H1 (cell line): ENCODE measurements around the gene FBH1. TPM values are rescaled to one million over a fixed set of nuclear protein-coding genes. Genes with fewer than 3 reads are reported as not detected.

Experiments
- CTCF ChIA-PET: fragments of 300-600 bp; sonication (Branson Sonifier 250); formaldehyde crosslinking; loops from one replicate; lab custom pipeline; 2021; ENCODE audit not compliant: partially characterized antibody; lab: Charles Lee
- POLR2A ChIA-PET: fragments of 300-600 bp; sonication (Branson Sonifier 250); formaldehyde crosslinking; loops from one replicate; lab custom pipeline; 2021; ENCODE audit warnings: inconsistent platforms; ENCODE audit not compliant: partially characterized antibody; lab: Charles Lee
- DNase-seq, 2 experiments: peaks; one replicate each; pipeline versions ENCODE4 v3.0.0 to v3.0.0-alpha.2; 2010 to 2022; ENCODE audit warnings: low spot score in 2 of 2, low read depth in 1 of 2, mixed read lengths in 1 of 2
- FAIRE-seq: peaks from 2 replicates; lab custom pipeline; 2011; peaks lifted over from hg19 to GRCh38; lab: Jason Lieb, UNC
- H2AFZ ChIP-seq: 2 replicates; pipeline ENCODE4 v1.8.1; 2012; ENCODE audit warnings: low read length, inconsistent platforms
- H2AK5ac ChIP-seq: 2 replicates; pipeline ENCODE4 v1.6.1; 2013; ENCODE audit warnings: low read depth, low read length
- H2BK120ac ChIP-seq: replicated peaks from 2 replicates; pipeline ENCODE3; 2013; ENCODE audit warnings: low read depth, low read length, inconsistent platforms
- H2BK12ac ChIP-seq: 2 replicates; pipeline ENCODE4 v1.6.1; 2013; ENCODE audit warnings: low read depth, low read length
- H2BK15ac ChIP-seq: 2 replicates; pipeline ENCODE4 v1.6.1; 2013; ENCODE audit warnings: low read length
- H2BK20ac ChIP-seq: 2 replicates; pipeline ENCODE4 v1.6.1; 2013; ENCODE audit warnings: low read length
- H2BK5ac ChIP-seq: 2 replicates; pipeline ENCODE4 v1.6.1; 2013; ENCODE audit warnings: low read depth, low read length
- H3K14ac ChIP-seq: 2 replicates; pipeline ENCODE4 v1.6.1; 2013; ENCODE audit warnings: inconsistent platforms; ENCODE audit not compliant: insufficient read length
- H3K18ac ChIP-seq: 2 replicates; pipeline ENCODE4 v1.6.1; 2013; ENCODE audit warnings: low read length; ENCODE audit errors: extremely low read depth
- H3K23ac ChIP-seq: 2 replicates; pipeline ENCODE4 v1.6.1; 2013; ENCODE audit warnings: inconsistent platforms; ENCODE audit not compliant: insufficient read length
- H3K23me2 ChIP-seq: 2 replicates; pipeline ENCODE4 v1.6.1; 2013; ENCODE audit warnings: low read depth, low read length
- H3K27ac ChIP-seq: 2 replicates; pipeline ENCODE4 v1.6.1; 2011; ENCODE audit warnings: low read depth, low read length, inconsistent platforms
- H3K27me3 ChIP-seq, 4 experiments: replicated peaks in 1 of 4; 1 replicate in 1 of 4; 2 replicates in 3 of 4; pipeline versions ENCODE4 v1.6.1 to v1.8.1; 2011 to 2013; ENCODE audit warnings: low read length in 3 of 4, mild to moderate bottlenecking in 3 of 4, inconsistent platforms in 2 of 4, mixed read lengths in 2 of 4, moderate library complexity in 1 of 4; ENCODE audit not compliant: control insufficient read depth in 3 of 4, insufficient read depth in 3 of 4; ENCODE audit errors: extremely low read depth in 1 of 4
- H3K36me3 ChIP-seq, 4 experiments: 2 replicates each; pipeline versions ENCODE4 v1.6.1 to v1.8.1; 2011 to 2013; ENCODE audit warnings: mild to moderate bottlenecking in 4 of 4, low read length in 3 of 4, moderate library complexity in 2 of 4, control low read depth in 1 of 4, inconsistent platforms in 1 of 4; ENCODE audit not compliant: insufficient read depth in 4 of 4, control insufficient read depth in 2 of 4
- H3K4ac ChIP-seq: replicated peaks from 2 replicates; pipeline ENCODE3; 2013; ENCODE audit warnings: low read length, low read depth, mixed read lengths, inconsistent platforms; ENCODE audit not compliant: insufficient read length
- H3K4me1 ChIP-seq, 4 experiments: replicated peaks in 1 of 4; 1 replicate in 1 of 4; 2 replicates in 3 of 4; pipeline versions ENCODE4 v1.6.1 to v1.8.1; 2011 to 2013; ENCODE audit warnings: low read length in 3 of 4, inconsistent platforms in 2 of 4, mixed read lengths in 1 of 4; ENCODE audit not compliant: insufficient read depth in 4 of 4, control insufficient read depth in 3 of 4
- H3K4me2 ChIP-seq, 2 experiments: 2 replicates each; pipeline versions ENCODE4 v1.6.1 to v1.8.1; 2011 to 2013; ENCODE audit warnings: low read depth in 2 of 2, low read length in 2 of 2, control low read depth in 1 of 2, inconsistent platforms in 1 of 2, mild to moderate bottlenecking in 1 of 2; ENCODE audit not compliant: insufficient read depth in 1 of 2
- H3K4me3 ChIP-seq, 4 experiments: fragments of 200-600, 300-600 bp in 1 of 4; sonication (generic), shearing (Covaris generic), sonication (Bioruptor Twin) in 1 of 4; 2 replicates each; pipeline versions ENCODE4 v1.5.1 to v1.8.1; 2011 to 2016; ENCODE audit warnings: low read length in 4 of 4, low read depth in 3 of 4, control low read depth in 2 of 4, inconsistent platforms in 2 of 4, mild to moderate bottlenecking in 2 of 4, mixed read lengths in 1 of 4, moderate library complexity in 1 of 4; ENCODE audit not compliant: insufficient read depth in 2 of 4; ENCODE audit errors: extremely low read depth in 1 of 4
- H3K56ac ChIP-seq: replicated peaks from 2 replicates; pipeline ENCODE3; 2013; ENCODE audit warnings: low read depth, mild to moderate bottlenecking, mixed read lengths, low read length, inconsistent platforms; ENCODE audit not compliant: insufficient read length
- H3K79me1 ChIP-seq: 2 replicates; pipeline ENCODE4 v1.6.1; 2013; ENCODE audit warnings: low read depth, low read length, control low read depth
- H3K79me2 ChIP-seq, 2 experiments: 2 replicates each; pipeline versions ENCODE4 v1.6.1 to v1.8.1; 2012 to 2013; ENCODE audit warnings: low read length in 2 of 2, mild to moderate bottlenecking in 2 of 2, inconsistent platforms in 1 of 2; ENCODE audit not compliant: insufficient read depth in 2 of 2, control insufficient read depth in 1 of 2
- H3K9ac ChIP-seq, 4 experiments: replicated peaks in 1 of 4; 1 replicate in 1 of 4; 2 replicates in 3 of 4; pipeline versions ENCODE4 v1.6.1 to v1.8.1; 2011 to 2013; ENCODE audit warnings: low read depth in 3 of 4, low read length in 3 of 4, control low read depth in 2 of 4, mild to moderate bottlenecking in 2 of 4, moderate library complexity in 2 of 4, inconsistent platforms in 1 of 4; ENCODE audit errors: extremely low read depth in 1 of 4
- H3K9me3 ChIP-seq, 2 experiments: 2 replicates each; pipeline versions ENCODE4 v1.6.1 to v1.8.1; 2012 to 2013; ENCODE audit warnings: mild to moderate bottlenecking in 2 of 2, moderate library complexity in 2 of 2, control low read depth in 1 of 2, inconsistent platforms in 1 of 2, low read depth in 1 of 2, low read length in 1 of 2, mixed read lengths in 1 of 2; ENCODE audit not compliant: insufficient read depth in 2 of 2
- H4K20me1 ChIP-seq, 2 experiments: replicated peaks in 1 of 2; 2 replicates each; pipeline versions ENCODE3 to v1.8.1; 2011 to 2013; ENCODE audit warnings: inconsistent platforms in 2 of 2, low read length in 2 of 2, mild to moderate bottlenecking in 1 of 2; ENCODE audit not compliant: insufficient read depth in 2 of 2, control insufficient read depth in 1 of 2
- H4K5ac ChIP-seq: 2 replicates; pipeline ENCODE4 v1.6.1; 2013; ENCODE audit warnings: low read length, low read depth, mixed read lengths, inconsistent platforms; ENCODE audit not compliant: insufficient read length
- H4K8ac ChIP-seq: 2 replicates; pipeline ENCODE4 v1.8.0; 2013; ENCODE audit warnings: mild to moderate bottlenecking, moderate library complexity, low read length, inconsistent platforms; ENCODE audit not compliant: insufficient read depth; ENCODE audit errors: extremely low read depth
- H4K91ac ChIP-seq: replicated peaks from 2 replicates; pipeline ENCODE3; 2013; ENCODE audit warnings: low read length, mixed read lengths, inconsistent platforms; ENCODE audit not compliant: insufficient read length
- BACH1 ChIP-seq: IDR thresholded peaks from 2 replicates; pipeline ENCODE4 v1.6.1; 2012; ENCODE audit warnings: low read length, improper control_type of control experiment
- CEBPB ChIP-seq: IDR thresholded peaks from 2 replicates; pipeline ENCODE4 v1.6.1; 2012; ENCODE audit warnings: low read depth, low read length
- CHD2 ChIP-seq: IDR thresholded peaks from 2 replicates; pipeline ENCODE4 v1.6.1; 2012; ENCODE audit warnings: low read length, improper control_type of control experiment
- EP300 ChIP-seq, 2 experiments: IDR thresholded peaks; 1 replicate in 1 of 2; 2 replicates in 1 of 2; pipeline ENCODE4 v1.6.1; 2011 to 2012; ENCODE audit warnings: low read depth in 2 of 2, low read length in 2 of 2, mild to moderate bottlenecking in 2 of 2, borderline replicate concordance in 1 of 2, inconsistent platforms in 1 of 2, moderate library complexity in 1 of 2
- JUN ChIP-seq: IDR thresholded peaks from 2 replicates; pipeline ENCODE4 v1.6.1; 2011; ENCODE audit warnings: low read depth, mild to moderate bottlenecking, improper control_type of control experiment, low read length
- KDM4A ChIP-seq: IDR thresholded peaks from one replicate; pipeline ENCODE4 v1.7.1; 2012; ENCODE audit warnings: low read depth, mild to moderate bottlenecking, moderate library complexity, low read length, inconsistent platforms; ENCODE audit not compliant: severe bottlenecking
- NANOG ChIP-seq: IDR thresholded peaks from 2 replicates; pipeline ENCODE4 v1.6.1; 2011; ENCODE audit warnings: low read length, low read depth, mild to moderate bottlenecking, inconsistent platforms; ENCODE audit not compliant: insufficient read depth, poor library complexity, severe bottlenecking
- PHF8 ChIP-seq: fragments of 200-600 bp; sonication (generic); conservative IDR thresholded peaks from 2 replicates; pipeline ENCODE4 v1.7.1; 2012; ENCODE audit warnings: low read depth, mild to moderate bottlenecking, inconsistent platforms, low read length, moderate library complexity
- RBBP5 ChIP-seq: IDR thresholded peaks from 2 replicates; pipeline ENCODE4 v1.7.1; 2012; ENCODE audit warnings: low read depth, mild to moderate bottlenecking, inconsistent platforms, low read length, moderate library complexity, borderline replicate concordance
- RXRA ChIP-seq: IDR thresholded peaks from 2 replicates; pipeline ENCODE4 v1.6.1; 2011; ENCODE audit warnings: low read depth, mild to moderate bottlenecking, low read length, moderate library complexity; ENCODE audit not compliant: insufficient read depth
- TEAD4 ChIP-seq: IDR thresholded peaks from 2 replicates; pipeline ENCODE4 v1.6.1; 2012; ENCODE audit warnings: low read depth, low read length, inconsistent platforms, mixed read lengths
- USF2 ChIP-seq: IDR thresholded peaks from 2 replicates; pipeline ENCODE4 v1.6.1; 2011; ENCODE audit warnings: low read length, improper control_type of control experiment
- ZNF274 ChIP-seq: IDR thresholded peaks from 2 replicates; pipeline ENCODE4 v1.7.0; 2012; ENCODE audit warnings: low read length, borderline replicate concordance; ENCODE audit errors: extremely low read depth
- WGBS, 2 experiments: shearing (Covaris generic) in 1 of 2; methylation state at CpG; one replicate each; pipeline versions ENCODE4 v1.1.6 to v1.1.7; 2013 to 2015; ENCODE audit warnings: low lambda C conversion rate in 2 of 2, mixed read lengths in 2 of 2, inconsistent platforms in 1 of 2, low coverage in 1 of 2, missing lambda C conversion rate in 1 of 2; ENCODE audit not compliant: insufficient replicate concordance in 2 of 2, insufficient coverage in 1 of 2, insufficient read length in 1 of 2; ENCODE audit errors: extremely low coverage in 1 of 2, missing lambda C conversion rate in 1 of 2; 5-methylcytosine and 5-hydroxymethylcytosine counted together
- polyA plus RNA-seq, 7 experiments: library from polyadenylated mRNA; depleted of rRNA in 3 of 7; stranded (reverse) in 5 of 7; unstranded in 2 of 7; fragments of >200 nt in 5 of 7; fragments of 200-250 nt in 2 of 7; gene quantifications; 1 replicate in 5 of 7; 2 replicates in 1 of 7; 4 replicates in 1 of 7; pipeline versions ENCODE4 v1.2.1 to v1.2.3, GENCODE V29; 2011 to 2013; ENCODE audit warnings: missing spikeins in 2 of 7, mixed read lengths in 2 of 7
- total RNA-seq: library from RNA; stranded (reverse); fragmentation: NEBNext Ultra II Directional; extraction: Animal tissue kit (Norgen Biotek cat#: 25700); gene quantifications from 2 replicates; pipeline ENCODE4 v1.2.1, GENCODE V29; 2021

FBH1 gene
- total and polyA plus RNA-seq, 2 of the 8 experiments (the other 6 are each of a cell fraction or from before 2014, with no cell fraction given): 31.1 to 51.8 TPM

GRCh38 chr10:5959142-5959541 lies 69.1 kb downstream of the FBH1 start:
- FAIRE-seq: no peak
- no peak overlapping the region for H2BK20ac ChIP-seq
- no peak overlapping the region for H4K91ac ChIP-seq
- H3K4me3 ChIP-seq: no peak overlapping the region
- no peak overlapping the region for H3K14ac ChIP-seq
- H3K79me1 ChIP-seq: no peaks in the 10 kb centered on the region
- ChIA-PET POLR2A (no interaction called here), CTCF (interaction anchor here (1.1 kb wide), 1 partner anchor 77 kb away, joined by 3 read pairs; no protein-coding TSS in a partner anchor)
- H3K18ac ChIP-seq: no peak overlapping the region
- H3K79me2 ChIP-seq: no peaks in the 10 kb centered on the region
- H3K4ac ChIP-seq: no peak overlapping the region
- no peak overlapping the region for H2BK120ac ChIP-seq
- no peak for DNase-seq
- H3K56ac ChIP-seq: no peak overlapping the region
- 94% methylated on average over 5 of the region's 5 CpGs; no CpG with 5 or more reads in 1 of the 2 experiments for WGBS, 2 experiments
- no peaks in the 10 kb centered on the region for H3K23me2 ChIP-seq
- no peaks in the 10 kb centered on the region for H3K9me3 ChIP-seq
- no peak overlapping the region for H2AK5ac ChIP-seq
- H3K36me3 ChIP-seq: no peaks in the 10 kb centered on the region
- no peak overlapping the region for H3K27ac ChIP-seq
- no peak overlapping the region for H3K4me2 ChIP-seq
- H3K4me1 ChIP-seq: no peaks in the 10 kb centered on the region
- 0 out of 2 replicates have a peak overlapping the region, but pooled peaks have one; percentile 2 for H4K8ac ChIP-seq
- H2BK5ac ChIP-seq: no peak overlapping the region
- no peak overlapping the region for H2BK15ac ChIP-seq
- H2AFZ ChIP-seq: no peak overlapping the region
- H3K27me3 ChIP-seq: 0 out of 7 replicates have a peak, but pooled peaks cover 0 to 2% (median 0%) of the 10 kb centered on the region in 4 experiments
- H4K5ac ChIP-seq: no peak overlapping the region
- H3K9ac ChIP-seq: no peak overlapping the region
- H3K23ac ChIP-seq: no peak overlapping the region
- H2BK12ac ChIP-seq: no peak overlapping the region; the same call in 1 of the 2 replicates
- no peaks in the 10 kb centered on the region for H4K20me1 ChIP-seq
- TF ChIP-seq JUN (no peak), CEBPB (no peak), EP300 (IDR thresholded peaks at IDR 0.05; ENCODE audit: borderline replicate concordance in 1 of 2, low read depth in 2 of 2, low read length in 2 of 2) (no peak), RBBP5 (no peak), KDM4A (no peak), NANOG (no peak), ZNF274 (no peak), CHD2 (no peak), TEAD4 (no peak), RXRA (no peak), PHF8 (no peak), BACH1 (no peak), USF2 (no peak)
